ENCODE measurements around the gene ANXA10. TPM values are rescaled to one million over a fixed set of nuclear protein-coding genes. Genes with fewer than 3 reads are reported as not detected.
"Not testable (repeated sequence)": the region's sequence is repeated elsewhere in the genome, so short reads cannot be mapped to it uniquely, and the experiment has no call there.

The ANXA10 gene
- total RNA-seq, 1 experiment from 2014 or later, result not detected

- H3K27ac ChIP-seq (ENCODE audit: low read length); CTCF ChIA-PET; H3K4me3 ChIP-seq (ENCODE audit: low read depth in 2 of 2, low read length in 2 of 2); POLR2A ChIA-PET; H3K9me3 ChIP-seq (ENCODE audit: control insufficient read depth, insufficient read depth, low read depth, low read length); ATAC-seq; H3K4me1 ChIP-seq (ENCODE audit: control insufficient read depth, insufficient read depth, low read length); intact Hi-C loops (cut with micrococcal nuclease; ENCODE audit: unreplicated experiment); H3K36me3 ChIP-seq (ENCODE audit: control insufficient read depth, insufficient read depth, low read length); H3K27me3 ChIP-seq (ENCODE audit: control insufficient read depth, insufficient read depth, low read length); BruUV-seq (replicated peaks); DNase-seq (ENCODE audit: low read depth, low spot score); in situ Hi-C loops (cut with HindIII; ENCODE audit: low pct_unique_long_range_greater_than_20kb, low sequenced_read_pairs): not testable (repeated sequence)
Measured at GRCh38 chr4:168213511-168213910, 121.2 kb downstream of the ANXA10 start.

DNA sequence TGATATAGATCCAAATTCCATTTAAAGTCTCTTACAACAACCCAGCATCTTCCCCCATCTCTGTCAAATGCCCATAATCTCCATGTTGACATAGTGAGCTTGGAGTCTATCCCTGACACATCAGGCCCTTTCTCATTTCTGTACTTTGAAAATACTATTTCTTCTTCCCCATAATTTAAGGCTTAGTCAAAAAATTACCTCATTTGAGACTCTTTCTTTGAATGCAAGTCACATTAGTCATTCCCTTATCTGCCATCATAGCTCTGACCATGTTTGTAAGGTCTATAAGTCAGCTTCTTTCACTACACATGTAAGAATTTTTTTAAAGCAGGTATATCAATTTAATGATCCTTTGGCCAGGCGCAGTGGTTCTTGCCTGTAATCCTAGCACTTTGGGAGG lies 126.3 kb downstream of the ANXA10 start:
- H3K27ac ChIP-seq (ENCODE audit: low read length), result no peak overlapping the region

More for the DNA sequence above, 126.3 kb downstream of the ANXA10 start:
- in situ Hi-C loops (cut with HindIII; ENCODE audit: low pct_unique_long_range_greater_than_20kb, low sequenced_read_pairs) (no loop called here), intact Hi-C loops (cut with micrococcal nuclease; ENCODE audit: unreplicated experiment) (no loop called here)
- no TSS peak for BruUV-seq (replicated peaks)
- no peak for DNase-seq (ENCODE audit: low read depth, low spot score)
- Histone ChIP-seq H3K4me1 (ENCODE audit: control insufficient read depth, insufficient read depth, low read length) (no peaks in the 10 kb centered on the region), H3K36me3 (ENCODE audit: control insufficient read depth, insufficient read depth, low read length) (no peaks in the 10 kb centered on the region), H3K27me3 (ENCODE audit: control insufficient read depth, insufficient read depth, low read length) (no peaks in the 10 kb centered on the region), H3K4me3 (ENCODE audit: low read depth in 2 of 2, low read length in 2 of 2) (no peak overlapping the region), H3K9me3 (ENCODE audit: control insufficient read depth, insufficient read depth, low read depth, low read length) (no peaks in the 10 kb centered on the region)
- ATAC-seq, result no peak
- POLR2A ChIA-PET, result no interaction called here
- CTCF ChIA-PET, result no interaction called here
- no peak for TF ChIP-seq CTCF (IDR thresholded peaks at IDR 0.05)
- no peak for TF ChIP-seq REST (IDR thresholded peaks at IDR 0.05; ENCODE audit: insufficient read depth in 1 of 2, low read depth in 2 of 2, low read length in 1 of 2)
- no peak for TF ChIP-seq POLR2AphosphoS5 (IDR thresholded peaks at IDR 0.05; ENCODE audit: low read depth, low read length)
- no peak for TF ChIP-seq SIN3A (IDR thresholded peaks at IDR 0.05; ENCODE audit: borderline replicate concordance, insufficient read depth, low read depth, low read length)
- TF ChIP-seq TCF7L2 (IDR thresholded peaks at IDR 0.05; ENCODE audit: low read depth, low read length), result no peak
